GM18498 (cell line): ENCODE data around the gene HOXD10.

ENCODE experiments used
- ATAC-seq: cut with Tn5 transposase; IDR thresholded peaks from one replicate; pipeline ENCODE4 v1.9.1; 2021; ENCODE audit warnings: mild to moderate bottlenecking, moderate library complexity; ENCODE audit not compliant: unreplicated experiment

HOXD10 gene

GRCh38 chr2:176115883-176116813 is at the start of gene HOXD10:
TSS of gene HOXD10 (plus strand) at chr2:176116778. CDS start at chr2:176116834, 56 bp downstream.
- ATAC-seq = no peak

- ATAC-seq = no peak
These were observed 48.8 kb upstream of the HOXD10 start for GRCh38 chr2:176067589-176068418.

- ATAC-seq = no peak
These were observed 48.2 kb upstream of the HOXD10 start for GRCh38 chr2:176068419-176068832.

- no peak for ATAC-seq
These were observed 45.0 kb upstream of the HOXD10 start for GRCh38 chr2:176071330-176072291.

GRCh38 chr2:176072292-176072669 is 44.3 kb upstream of the HOXD10 start:
- no peak for ATAC-seq

GRCh38 chr2:176072951-176073904 is 43.4 kb upstream of the HOXD10 start:
- ATAC-seq = no peak

- no peak for ATAC-seq
These were observed 41.6 kb upstream of the HOXD10 start for GRCh38 chr2:176074919-176075425.

- no peak for ATAC-seq
These were observed 41.1 kb upstream of the HOXD10 start for GRCh38 chr2:176075481-176075880.

- no peak for ATAC-seq
These were observed 40.5 kb upstream of the HOXD10 start for GRCh38 chr2:176076063-176076462.

- ATAC-seq = no peak
These were observed 39.8 kb upstream of the HOXD10 start for GRCh38 chr2:176076796-176077195.

GRCh38 chr2:176078541-176079284 is 37.9 kb upstream of the HOXD10 start:
- ATAC-seq = no peak

GRCh38 chr2:176079285-176079830 is 37.2 kb upstream of the HOXD10 start:
- no peak for ATAC-seq

- no peak for ATAC-seq
These were observed 36.6 kb upstream of the HOXD10 start for GRCh38 chr2:176079831-176080539.

GRCh38 chr2:176080540-176081375 is 35.8 kb upstream of the HOXD10 start:
- no peak for ATAC-seq

GRCh38 chr2:176081376-176081836 is 35.2 kb upstream of the HOXD10 start:
- no peak for ATAC-seq

- no peak for ATAC-seq
These were observed 34.6 kb upstream of the HOXD10 start for GRCh38 chr2:176081837-176082524.
